Right kidney (tissue), 1 donor: ENCODE results near the gene HMGCR.

Experiments
- DNase-seq: peaks from one replicate; pipeline ENCODE4 v3.0.0-alpha.2; 2016

The HMGCR gene

DNA sequence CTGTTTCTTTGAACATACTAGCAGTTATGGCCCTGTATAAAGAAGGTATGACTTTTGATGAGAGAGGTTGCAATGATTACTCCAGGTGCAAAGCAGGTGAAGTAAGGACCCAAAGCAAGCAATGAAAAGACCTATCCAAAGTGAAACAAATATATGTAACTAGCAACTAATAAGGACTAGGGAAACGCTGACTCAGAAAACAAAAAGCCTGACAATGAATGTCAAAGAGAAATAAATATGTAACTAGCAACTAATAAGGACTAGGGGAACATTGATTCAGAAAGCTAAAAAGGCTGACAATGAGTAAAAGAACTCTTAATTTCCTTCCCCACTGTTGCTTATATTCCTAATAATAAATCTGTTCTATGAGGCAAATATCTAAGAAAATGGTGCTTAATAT lies 43.1 kb downstream of the HMGCR start:
- no peak for DNase-seq

DNA sequence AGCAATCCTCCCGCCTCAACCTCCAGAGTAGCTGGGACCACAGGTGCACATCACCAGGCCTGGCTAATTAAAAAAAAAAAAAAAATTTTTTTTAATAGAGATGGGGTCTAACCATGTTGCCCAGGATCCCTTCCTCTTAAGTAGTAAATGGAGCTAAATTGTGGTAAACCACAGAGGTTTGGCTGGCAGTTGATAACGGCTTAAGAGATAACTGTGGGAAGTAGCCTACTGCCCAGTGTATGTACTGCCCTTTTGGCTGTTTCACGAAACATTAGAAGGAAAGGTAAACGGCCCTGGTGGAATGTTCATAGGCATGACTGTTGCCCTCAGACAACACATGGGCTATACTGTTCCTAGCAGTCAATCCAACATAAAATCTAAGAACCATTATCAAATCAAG lies 44.4 kb downstream of the HMGCR start:
- no peak for DNase-seq

GRCh38 chr5:75384218-75384617 lies 47.2 kb downstream of the HMGCR start:
- no peak for DNase-seq

DNA sequence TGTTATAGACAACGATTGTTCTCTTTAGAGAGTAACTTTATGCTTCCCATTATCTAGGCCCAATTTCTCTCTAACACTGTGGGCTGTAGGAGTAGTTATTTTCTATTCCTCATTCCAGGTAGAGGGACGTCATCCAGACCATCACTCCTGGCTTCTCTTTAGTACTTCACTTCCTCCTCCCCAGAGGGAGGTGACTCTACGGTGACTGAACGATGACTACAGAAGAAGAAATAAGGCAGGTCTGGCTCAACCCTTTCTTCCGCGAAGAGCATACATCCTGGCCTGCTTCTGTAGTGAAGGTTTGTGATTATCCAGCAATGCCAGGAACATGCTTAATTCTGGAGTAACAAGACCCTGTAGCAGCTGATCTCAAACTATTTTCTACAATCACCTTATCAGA lies 50.8 kb downstream of the HMGCR start:
- DNase-seq: no peak

DNA sequence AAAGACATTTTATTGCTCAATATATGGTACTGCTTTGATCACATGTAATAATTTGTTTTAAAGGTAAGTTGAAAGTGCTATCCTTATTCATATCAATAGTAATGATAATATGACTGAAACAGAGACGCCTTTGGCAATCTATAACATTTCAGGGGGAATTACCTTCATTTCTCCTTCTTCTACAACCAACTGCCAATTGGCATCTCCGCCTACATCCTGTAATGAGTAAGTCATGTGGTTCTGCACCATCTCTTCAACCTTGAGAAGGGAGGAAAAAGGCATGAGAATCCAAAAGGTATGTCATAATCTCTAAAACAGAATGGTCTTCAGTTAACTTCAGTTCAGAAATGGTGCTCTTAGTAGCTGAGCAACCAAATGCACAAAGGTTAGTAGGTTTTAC lies 52.4 kb downstream of the HMGCR start:
- no peak for DNase-seq

GRCh38 chr5:75395277-75395676 lies 58.3 kb downstream of the HMGCR start:
- no peak for DNase-seq

DNA sequence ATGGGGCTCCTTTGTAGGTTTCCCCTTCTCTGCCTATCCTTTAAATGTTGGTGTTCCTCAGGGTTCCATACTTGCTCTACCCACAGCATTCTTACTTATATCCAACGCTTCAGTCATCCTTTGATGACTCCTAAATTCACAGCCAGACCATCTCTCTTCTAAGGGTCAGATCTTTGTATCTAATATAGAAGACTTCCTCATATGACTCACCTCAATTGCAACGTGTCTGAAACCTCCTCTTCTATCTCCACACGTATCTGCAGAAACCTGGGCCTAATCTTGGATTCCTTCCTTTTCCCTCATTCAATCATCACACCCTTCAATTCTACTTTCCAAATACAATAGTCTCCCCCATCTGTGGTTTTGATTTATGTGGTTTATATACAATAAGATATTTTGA lies 68.3 kb downstream of the HMGCR start:
- no peak for DNase-seq
